ENCODE results near the gene EXOC2. TPM values are rescaled to one million over a fixed set of nuclear protein-coding genes. Genes with fewer than 3 reads are reported as not detected.

The EXOC2 gene
- total RNA-seq, 1 experiment from 2014 or later, result 45.7 TPM

DNA sequence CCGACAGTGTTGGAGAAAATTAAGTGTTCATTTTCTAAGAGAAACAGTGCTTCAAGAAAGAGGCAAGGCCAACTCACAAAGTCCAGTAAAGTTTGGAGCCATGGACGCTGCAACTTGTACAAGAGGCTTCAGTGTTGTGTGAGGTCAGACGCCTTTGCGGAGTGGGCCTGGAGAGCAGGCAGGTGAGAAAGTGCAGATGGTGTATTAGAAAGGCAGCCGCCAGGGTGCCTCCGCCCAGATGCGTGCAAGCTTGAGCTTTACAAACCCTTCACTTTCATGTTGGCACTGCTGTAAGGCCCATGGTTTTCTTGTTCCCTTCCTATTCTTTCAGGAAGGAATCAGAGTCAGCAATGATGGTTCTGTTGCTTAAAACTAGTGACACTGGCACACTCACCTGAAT is 25.4 kb upstream of the EXOC2 start (continued):
- TF ChIP-seq FOXP1 (CRISPR knock-in tag; IDR thresholded peaks at IDR 0.05; ENCODE audit: borderline replicate concordance), result no peak
- TF ChIP-seq, protein P1, sequence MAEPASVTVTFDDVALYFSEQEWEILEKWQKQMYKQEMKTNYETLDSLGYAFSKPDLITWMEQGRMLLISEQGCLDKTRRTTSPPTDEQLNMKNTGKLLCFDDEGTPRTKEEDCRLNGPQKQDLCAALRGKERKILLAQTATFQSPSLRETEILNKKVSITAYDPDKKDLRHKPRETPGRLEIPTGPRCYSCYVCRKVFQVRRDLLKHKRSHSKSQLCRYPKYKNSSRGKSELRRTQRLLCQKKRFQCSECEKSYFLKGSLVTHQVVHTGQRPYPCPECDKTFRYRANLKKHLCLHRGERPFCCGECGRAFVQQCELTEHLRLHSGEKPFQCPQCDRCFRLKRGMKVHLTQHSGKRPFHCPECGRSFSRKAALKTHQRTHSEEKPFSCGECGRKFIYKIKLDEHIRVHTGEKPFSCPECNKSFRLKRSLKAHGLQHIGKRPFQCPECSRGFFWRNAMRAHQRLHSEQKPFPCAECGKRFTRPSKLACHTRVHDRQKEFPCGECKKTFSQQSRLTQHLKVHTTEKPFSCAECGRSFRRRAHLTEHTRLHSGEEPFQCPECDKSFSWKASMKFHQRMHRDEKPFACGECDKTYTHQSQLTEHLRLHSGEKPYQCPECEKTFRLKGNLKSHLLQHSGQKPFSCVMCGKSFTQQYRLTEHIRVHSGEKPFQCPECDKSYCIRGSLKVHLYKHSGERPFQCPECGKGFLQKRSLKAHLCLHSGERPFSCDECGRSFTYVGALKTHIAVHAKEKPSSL (CRISPR knock-in tag; conservative IDR thresholded peaks at IDR 0.05), result no peak
- TF ChIP-seq, protein P2, sequence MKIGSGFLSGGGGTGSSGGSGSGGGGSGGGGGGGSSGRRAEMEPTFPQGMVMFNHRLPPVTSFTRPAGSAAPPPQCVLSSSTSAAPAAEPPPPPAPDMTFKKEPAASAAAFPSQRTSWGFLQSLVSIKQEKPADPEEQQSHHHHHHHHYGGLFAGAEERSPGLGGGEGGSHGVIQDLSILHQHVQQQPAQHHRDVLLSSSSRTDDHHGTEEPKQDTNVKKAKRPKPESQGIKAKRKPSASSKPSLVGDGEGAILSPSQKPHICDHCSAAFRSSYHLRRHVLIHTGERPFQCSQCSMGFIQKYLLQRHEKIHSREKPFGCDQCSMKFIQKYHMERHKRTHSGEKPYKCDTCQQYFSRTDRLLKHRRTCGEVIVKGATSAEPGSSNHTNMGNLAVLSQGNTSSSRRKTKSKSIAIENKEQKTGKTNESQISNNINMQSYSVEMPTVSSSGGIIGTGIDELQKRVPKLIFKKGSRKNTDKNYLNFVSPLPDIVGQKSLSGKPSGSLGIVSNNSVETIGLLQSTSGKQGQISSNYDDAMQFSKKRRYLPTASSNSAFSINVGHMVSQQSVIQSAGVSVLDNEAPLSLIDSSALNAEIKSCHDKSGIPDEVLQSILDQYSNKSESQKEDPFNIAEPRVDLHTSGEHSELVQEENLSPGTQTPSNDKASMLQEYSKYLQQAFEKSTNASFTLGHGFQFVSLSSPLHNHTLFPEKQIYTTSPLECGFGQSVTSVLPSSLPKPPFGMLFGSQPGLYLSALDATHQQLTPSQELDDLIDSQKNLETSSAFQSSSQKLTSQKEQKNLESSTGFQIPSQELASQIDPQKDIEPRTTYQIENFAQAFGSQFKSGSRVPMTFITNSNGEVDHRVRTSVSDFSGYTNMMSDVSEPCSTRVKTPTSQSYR (CRISPR knock-in tag; IDR thresholded peaks at IDR 0.05), result no peak

DNA sequence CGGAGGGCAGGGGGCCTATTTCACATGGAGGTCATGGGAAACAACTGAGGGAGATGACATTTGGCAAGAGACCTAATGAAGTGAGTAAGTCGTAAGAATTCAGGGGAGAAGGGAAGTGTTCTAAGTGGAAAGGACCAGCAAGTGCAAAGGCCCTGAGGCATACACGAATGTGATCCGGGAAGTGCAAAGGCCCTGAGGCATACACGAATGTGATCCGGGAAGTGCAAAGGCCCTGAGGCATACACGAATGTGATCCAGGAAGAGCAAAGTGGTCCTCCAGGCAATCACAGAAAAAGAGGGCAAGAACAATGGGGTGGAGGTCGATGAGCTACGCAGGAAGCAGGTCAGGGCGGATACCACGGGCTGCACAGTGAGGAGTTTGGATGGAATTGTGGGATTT is 24.2 kb upstream of the EXOC2 start:
- TF ChIP-seq NFYB (CRISPR knock-in tag; conservative IDR thresholded peaks at IDR 0.05; ENCODE audit: low read depth) (no peak), GTF2I (CRISPR knock-in tag; conservative IDR thresholded peaks at IDR 0.05) (peak; percentile 67; the same call in 1 of the 2 replicates)
- no peaks in the 10 kb centered on the region for H3K27me3 Mint-ChIP-seq (ENCODE audit: low read depth)

DNA sequence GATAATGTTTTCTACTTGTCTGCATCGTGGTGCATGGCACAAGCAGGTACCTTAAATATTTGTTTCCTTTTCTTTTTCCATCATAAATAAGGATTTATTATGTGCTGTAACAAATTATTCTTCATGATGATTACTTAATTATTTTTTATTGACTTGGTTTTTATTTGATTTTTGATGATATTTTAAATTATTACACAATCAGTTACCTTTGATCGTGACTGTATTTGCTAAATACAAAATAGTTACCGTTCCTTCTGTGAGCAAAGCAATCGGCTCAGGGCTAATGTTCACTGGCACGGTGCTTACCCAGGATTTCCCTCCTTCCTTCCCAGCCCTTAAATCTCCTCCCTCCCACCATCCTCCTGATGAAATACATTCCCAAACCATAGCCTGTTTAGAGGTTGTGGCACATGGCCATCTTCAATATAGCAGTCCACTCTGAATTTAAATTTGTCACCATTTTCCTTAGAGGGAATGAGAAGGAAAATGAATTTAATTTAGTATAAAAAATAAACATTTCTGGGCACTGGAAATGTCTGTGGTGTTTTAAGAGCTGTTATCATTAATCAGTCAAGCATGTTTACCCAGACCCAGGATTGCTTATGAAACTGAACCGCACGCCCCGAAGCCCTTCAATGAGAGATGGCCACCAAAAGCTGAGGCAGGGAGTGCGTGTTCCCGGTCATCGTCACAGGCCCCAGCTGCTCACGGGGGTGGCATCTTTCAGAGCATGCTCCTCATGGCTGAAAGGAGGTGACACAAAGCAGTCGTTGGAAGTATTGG is 23.0 kb upstream of the EXOC2 start:
- Mint-ChIP-seq H3K9me3 (peaks cover 10% of the 10 kb centered on the region), H3K4me3 (no peak overlapping the region), H3K36me3 (no peaks in the 10 kb centered on the region), H3K27ac (no peak overlapping the region), H3K4me1 (peaks cover 25% of the 10 kb centered on the region), H3K27me3 (ENCODE audit: low read depth) (peaks cover 9% of the 10 kb centered on the region)
- ChIA-PET CTCF (no interaction called here), POLR2A (interaction anchor here (1.0 kb wide), 1 partner anchor 149 kb away, joined by 4 read pairs; no protein-coding TSS in a partner anchor)
- DNase-seq (ENCODE audit: low spot score) (no peak), ATAC-seq (no peak)
- TF ChIP-seq, protein P2 (CRISPR knock-in tag; IDR thresholded peaks at IDR 0.05), result no peak
- TF ChIP-seq TP53 (CRISPR knock-in tag; IDR thresholded peaks at IDR 0.05) (no peak), RORB (CRISPR knock-in tag; IDR thresholded peaks at IDR 0.05) (no peak)
- TF ChIP-seq, protein P3, sequence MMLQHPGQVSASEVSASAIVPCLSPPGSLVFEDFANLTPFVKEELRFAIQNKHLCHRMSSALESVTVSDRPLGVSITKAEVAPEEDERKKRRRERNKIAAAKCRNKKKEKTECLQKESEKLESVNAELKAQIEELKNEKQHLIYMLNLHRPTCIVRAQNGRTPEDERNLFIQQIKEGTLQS (CRISPR knock-in tag; conservative IDR thresholded peaks at IDR 0.05), result no peak
- TF ChIP-seq, protein P4, sequence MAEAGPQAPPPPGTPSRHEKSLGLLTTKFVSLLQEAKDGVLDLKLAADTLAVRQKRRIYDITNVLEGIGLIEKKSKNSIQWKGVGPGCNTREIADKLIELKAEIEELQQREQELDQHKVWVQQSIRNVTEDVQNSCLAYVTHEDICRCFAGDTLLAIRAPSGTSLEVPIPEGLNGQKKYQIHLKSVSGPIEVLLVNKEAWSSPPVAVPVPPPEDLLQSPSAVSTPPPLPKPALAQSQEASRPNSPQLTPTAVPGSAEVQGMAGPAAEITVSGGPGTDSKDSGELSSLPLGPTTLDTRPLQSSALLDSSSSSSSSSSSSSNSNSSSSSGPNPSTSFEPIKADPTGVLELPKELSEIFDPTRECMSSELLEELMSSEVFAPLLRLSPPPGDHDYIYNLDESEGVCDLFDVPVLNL (CRISPR knock-in tag; IDR thresholded peaks at IDR 0.05; ENCODE audit: borderline replicate concordance, low read depth), result no peak

More for the DNA sequence above, 24.2 kb upstream of the EXOC2 start:
- ATAC-seq, result no peak
- CTCF ChIA-PET, result no interaction called here
- POLR2A ChIA-PET, result interaction anchor here (1.0 kb wide), 1 partner anchor 150 kb away, joined by 4 read pairs; no protein-coding TSS in a partner anchor
- no peak overlapping the region for H3K27ac Mint-ChIP-seq
- H3K9me3 Mint-ChIP-seq, result peaks cover 10% of the 10 kb centered on the region
- H3K4me3 Mint-ChIP-seq, result no peak overlapping the region
- peaks cover 18% of the 10 kb centered on the region for H3K4me1 Mint-ChIP-seq
- no peaks in the 10 kb centered on the region for H3K36me3 Mint-ChIP-seq
- DNase-seq (ENCODE audit: low spot score), result no peak

Data from WTC11 (cell line).